ENCODE results near the gene KANSL1L. TPM values are rescaled to one million over a fixed set of nuclear protein-coding genes. Genes with fewer than 3 reads are reported as not detected.

KANSL1L gene
- total RNA-seq, 1 experiment from 2014 or later, result 6.7 TPM

- TF ChIP-seq EZH2 (IDR thresholded peaks at IDR 0.05) (no peak), EZH2phosphoT487 (IDR thresholded peaks at IDR 0.05; ENCODE audit: borderline replicate concordance) (no peak), ZFX (IDR thresholded peaks at IDR 0.05) (no peak), CTCF (IDR thresholded peaks at IDR 0.05 in 2 of 3, conservative IDR thresholded peaks at IDR 0.05 in 1 of 3; ENCODE audit: borderline replicate concordance in 1 of 3, insufficient read depth in 1 of 3, low read depth in 2 of 3, low read length in 2 of 3) (no peak), SP1 (IDR thresholded peaks at IDR 0.05; ENCODE audit: low read depth) (no peak), POLR2AphosphoS5 (IDR thresholded peaks at IDR 0.05; ENCODE audit: low read depth, low read length) (no peak), ZBTB33 (IDR thresholded peaks at IDR 0.05; ENCODE audit: extremely low read depth, insufficient replicate concordance, low read length) (no peak), ZNF274 (IDR thresholded peaks at IDR 0.05; ENCODE audit: low read depth, low read length) (no peak), POLR2A (IDR thresholded peaks at IDR 0.05; ENCODE audit: borderline replicate concordance, extremely low read depth, insufficient read depth, insufficient read length) (no peak), JUND (IDR thresholded peaks at IDR 0.05) (no peak)
- RAD21 ChIA-PET (ENCODE audit: low non-redundant PET in 1 of 2, low total read pairs in 2 of 2, uncharacterized antibody in 2 of 2, unreplicated experiment in 2 of 2), result no interaction called here
- H3K9me3 ChIP-seq (ENCODE audit: control insufficient read depth in 1 of 2, insufficient read depth in 1 of 2, low read depth in 1 of 2, low read length in 2 of 2), result no peaks in the 10 kb centered on the region
- H3K9me2 ChIP-seq (ENCODE audit: insufficient read depth), result no peaks in the 10 kb centered on the region
- BruUV-seq (replicated peaks), result no TSS peak
- no peaks in the 10 kb centered on the region for H3K27me3 ChIP-seq (ENCODE audit: insufficient read depth, low read length)
- CTCF ChIA-PET, result no interaction called here
- H4K20me1 ChIP-seq (ENCODE audit: insufficient read depth), result no peaks in the 10 kb centered on the region
- ATAC-seq (no peak), DNase-seq (ENCODE audit: low read depth, low spot score) (no peak)
- no peak overlapping the region for H3K9ac ChIP-seq (ENCODE audit: low read length)
- H2AFZ ChIP-seq (ENCODE audit: low read depth, low read length, poor library complexity, severe bottlenecking), result no peak overlapping the region
- no peaks in the 10 kb centered on the region for H3K4me1 ChIP-seq (ENCODE audit: control insufficient read depth in 1 of 2, insufficient read depth in 2 of 2, low read length in 2 of 2)
- no peak overlapping the region for H3K4me3 ChIP-seq (replicated peaks in 1 of 2; ENCODE audit: low read depth in 1 of 2, low read length in 2 of 2)
- H3K4me2 ChIP-seq (ENCODE audit: low read length), result no peak overlapping the region
- intact Hi-C loops (cut with micrococcal nuclease), result no loop called here
- H3K79me2 ChIP-seq (ENCODE audit: insufficient read depth, low read length), result no peaks in the 10 kb centered on the region
- POLR2A ChIA-PET, result no interaction called here
- no peaks in the 10 kb centered on the region for H3K36me3 ChIP-seq (ENCODE audit: control insufficient read depth in 1 of 2, insufficient read depth in 2 of 2, low read length in 2 of 2)
- no peak overlapping the region for H3K27ac ChIP-seq (ENCODE audit: low read depth, low read length)
These were observed 23.6 kb downstream of the KANSL1L start for GRCh38 chr2:210147614-210148013.

Measured in HCT116 (cell line).